ENCODE results near the gene A2M.
A peak's percentile ranks its signal among the peaks of the same experiment; 100 is the strongest.
"Not testable (repeated sequence)": the region's sequence is repeated elsewhere in the genome, so short reads cannot be mapped to it uniquely, and the experiment has no call there.

The A2M gene

DNA sequence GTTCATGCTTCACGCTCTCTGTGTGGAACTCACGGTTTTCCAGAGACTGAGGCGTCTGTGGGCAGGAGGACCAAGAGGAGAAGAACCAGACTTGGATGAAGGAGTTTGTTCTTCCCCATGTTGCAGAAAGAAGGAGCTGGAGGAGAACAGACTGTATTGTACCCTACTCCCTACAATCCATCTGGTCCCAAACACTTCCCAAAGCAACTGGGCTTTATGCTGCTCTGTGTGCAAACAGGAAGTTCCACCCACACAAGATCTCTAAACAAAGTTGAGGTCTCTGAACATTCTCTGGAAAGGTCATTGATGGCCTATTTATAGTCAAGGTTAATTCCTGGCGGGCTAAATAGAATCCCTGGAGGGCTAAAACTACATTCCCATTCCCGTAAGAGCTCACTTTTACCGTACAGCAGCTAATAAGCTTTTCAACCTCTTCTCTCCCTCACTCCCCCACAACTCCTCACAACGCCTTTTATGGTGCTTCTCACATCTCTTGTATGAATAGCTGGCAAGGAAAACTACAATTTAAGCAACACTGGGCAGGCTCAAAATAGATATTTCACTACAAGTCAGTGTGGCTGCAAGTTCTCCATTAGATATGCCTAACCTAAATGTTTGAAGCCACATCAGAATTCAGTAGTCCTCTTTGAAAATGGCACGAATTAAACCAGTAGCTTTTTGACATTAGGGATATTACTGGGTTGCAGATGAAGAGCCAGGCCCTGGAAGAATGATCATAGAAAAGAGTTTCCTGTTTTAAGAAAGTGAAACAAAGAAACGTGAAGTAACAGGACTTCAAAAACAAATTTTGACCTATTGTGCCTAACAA lies at the start of gene A2M:
Gene A2M, minus strand, starts transcription at position 189 of the 829 bp plus-strand sequence. Its CDS starts 70 bp downstream, at position 119.
- H3K4me3 Mint-ChIP-seq, result no peak within 1 kb of the TSS
- peaks cover 26% of the 10 kb centered on the region for H3K4me1 Mint-ChIP-seq (ENCODE audit: low read depth)
- H3K27ac Mint-ChIP-seq, result peak within 1 kb of the TSS; percentile 16
- no peak for DNase-seq
- no peaks in the 10 kb centered on the region for H3K27me3 Mint-ChIP-seq
- H3K36me3 Mint-ChIP-seq (ENCODE audit: low read depth), result peaks cover 2% of the 10 kb centered on the region
- no peaks in the 10 kb centered on the region for H3K9me3 Mint-ChIP-seq

DNA sequence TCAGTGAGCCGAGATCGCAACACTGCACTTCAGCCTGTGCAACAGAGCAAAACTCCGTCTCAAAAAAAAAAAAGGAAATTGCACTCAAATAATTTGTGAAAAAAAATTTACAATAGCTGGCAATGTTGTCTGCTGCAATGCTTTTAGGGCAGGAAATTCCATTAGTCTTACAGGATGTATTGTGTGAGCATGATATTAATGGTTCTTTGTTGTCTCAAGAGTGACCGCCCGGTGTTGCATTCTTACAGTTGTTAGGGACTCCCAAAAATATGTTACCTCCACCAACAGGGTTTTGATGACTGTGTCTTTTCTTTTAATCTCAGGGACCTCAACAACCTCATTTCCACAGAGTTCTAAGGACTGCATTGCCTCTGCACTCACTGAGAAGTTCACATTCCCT lies 47.7 kb upstream of the A2M start:
- Mint-ChIP-seq H3K4me3 (no peak overlapping the region), H3K27me3 (no peaks in the 10 kb centered on the region), H3K9me3 (no peaks in the 10 kb centered on the region), H3K36me3 (ENCODE audit: low read depth) (peaks cover 1% of the 10 kb centered on the region), H3K4me1 (ENCODE audit: low read depth) (no peaks in the 10 kb centered on the region), H3K27ac (no peak overlapping the region)
- no peak for DNase-seq

DNA sequence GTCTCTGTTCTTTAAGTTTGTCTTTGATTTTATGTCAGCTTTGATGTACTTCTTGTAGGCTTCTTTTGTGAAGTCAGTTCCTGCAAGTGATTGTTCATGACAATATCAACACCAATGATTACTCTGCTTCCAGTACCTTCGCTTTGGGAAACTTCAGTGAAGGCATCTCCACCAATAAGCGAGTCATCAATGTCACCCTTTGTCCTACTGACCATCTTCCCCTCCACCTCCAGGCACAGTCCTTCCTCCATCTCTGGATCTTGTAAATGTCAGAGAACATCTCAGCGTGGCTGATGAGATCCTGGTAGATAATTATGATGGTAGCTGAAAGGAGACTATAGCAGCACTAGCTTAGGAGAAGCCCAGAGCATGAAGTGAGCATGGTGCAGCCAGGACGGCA lies 40.4 kb upstream of the A2M start:
- H3K9me3 Mint-ChIP-seq, result no peaks in the 10 kb centered on the region
- no peak for DNase-seq
- H3K36me3 Mint-ChIP-seq (ENCODE audit: low read depth), result peaks cover 3% of the 10 kb centered on the region
- H3K4me1 Mint-ChIP-seq (ENCODE audit: low read depth), result no peaks in the 10 kb centered on the region
- H3K27me3 Mint-ChIP-seq, result no peaks in the 10 kb centered on the region
- no peak overlapping the region for H3K4me3 Mint-ChIP-seq
- H3K27ac Mint-ChIP-seq, result no peak overlapping the region

DNA sequence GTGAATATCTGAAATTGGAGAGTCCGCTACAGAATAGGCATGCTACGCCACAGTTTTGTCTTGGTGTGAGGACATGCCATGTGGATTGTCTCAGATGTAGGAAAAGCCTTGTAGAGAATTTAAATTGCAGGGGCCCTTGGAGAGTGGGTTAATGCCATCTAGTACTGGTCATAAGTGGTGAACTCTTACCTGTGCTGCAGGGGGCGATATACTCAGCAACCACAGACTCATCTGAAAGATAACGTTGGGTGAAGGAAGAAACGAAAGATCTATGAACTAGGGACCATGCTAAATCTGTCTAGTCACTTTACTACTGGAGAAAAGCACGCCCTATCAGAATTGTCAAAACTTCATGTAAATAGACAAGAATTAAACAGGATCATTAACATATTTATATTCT lies 33.7 kb upstream of the A2M start:
- DNase-seq, result no peak
- peaks cover 19% of the 10 kb centered on the region for H3K4me1 Mint-ChIP-seq (ENCODE audit: low read depth)
- peaks cover 11% of the 10 kb centered on the region for H3K36me3 Mint-ChIP-seq (ENCODE audit: low read depth)

DNA sequence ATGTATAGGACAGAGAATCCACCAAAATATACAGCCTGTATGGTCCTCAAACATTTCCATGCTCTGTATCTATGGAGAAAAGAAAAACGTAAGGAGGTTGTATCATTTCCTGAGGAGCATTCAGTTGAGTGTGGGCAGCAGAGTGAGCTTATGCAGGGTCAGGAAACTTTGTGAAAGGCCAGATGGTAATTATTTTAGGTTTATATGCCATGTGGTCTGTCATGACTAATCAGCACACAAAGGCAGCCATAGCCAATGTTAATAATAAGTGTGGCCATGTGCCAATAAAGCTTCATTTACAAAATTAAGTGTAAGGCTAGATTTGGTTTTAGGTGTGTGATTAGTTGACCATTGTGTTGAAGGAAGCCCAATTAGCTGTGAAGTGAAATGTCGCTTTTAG lies 33.2 kb upstream of the A2M start:
- Mint-ChIP-seq H3K27ac (no peak overlapping the region), H3K4me1 (ENCODE audit: low read depth) (peaks cover 19% of the 10 kb centered on the region), H3K27me3 (no peaks in the 10 kb centered on the region), H3K36me3 (ENCODE audit: low read depth) (peaks cover 14% of the 10 kb centered on the region), H3K4me3 (no peak overlapping the region), H3K9me3 (peaks cover 13% of the 10 kb centered on the region)
- DNase-seq, result no peak

More for the DNA sequence above, 33.7 kb upstream of the A2M start:
- Mint-ChIP-seq H3K9me3 (peaks cover 8% of the 10 kb centered on the region), H3K27ac (no peak overlapping the region), H3K27me3 (no peaks in the 10 kb centered on the region), H3K4me3 (no peak overlapping the region)

DNA sequence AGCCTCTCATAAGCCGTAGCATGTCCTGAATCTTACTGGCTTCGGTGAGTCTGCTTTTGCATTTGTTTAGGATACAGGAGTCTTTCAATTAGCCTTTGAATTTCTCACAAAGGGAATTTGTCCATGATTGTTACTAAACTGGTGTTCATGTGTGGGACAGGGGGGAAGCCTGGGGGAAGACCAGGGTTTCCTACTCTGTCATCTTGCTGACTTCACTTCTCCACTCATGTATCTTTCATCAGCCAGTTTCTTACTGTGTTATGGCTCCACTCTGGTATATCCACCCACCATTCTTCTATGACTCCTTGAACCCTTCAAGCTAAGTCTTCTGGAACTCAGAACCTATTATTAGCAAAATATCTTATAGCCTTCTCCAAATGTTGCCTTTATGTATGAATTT lies 31.7 kb upstream of the A2M start:
- Mint-ChIP-seq H3K4me3 (no peak overlapping the region), H3K36me3 (ENCODE audit: low read depth) (peaks cover 16% of the 10 kb centered on the region), H3K4me1 (ENCODE audit: low read depth) (peaks cover 19% of the 10 kb centered on the region), H3K27ac (no peak overlapping the region), H3K9me3 (peaks cover 18% of the 10 kb centered on the region), H3K27me3 (no peaks in the 10 kb centered on the region)
- DNase-seq, result no peak

DNA sequence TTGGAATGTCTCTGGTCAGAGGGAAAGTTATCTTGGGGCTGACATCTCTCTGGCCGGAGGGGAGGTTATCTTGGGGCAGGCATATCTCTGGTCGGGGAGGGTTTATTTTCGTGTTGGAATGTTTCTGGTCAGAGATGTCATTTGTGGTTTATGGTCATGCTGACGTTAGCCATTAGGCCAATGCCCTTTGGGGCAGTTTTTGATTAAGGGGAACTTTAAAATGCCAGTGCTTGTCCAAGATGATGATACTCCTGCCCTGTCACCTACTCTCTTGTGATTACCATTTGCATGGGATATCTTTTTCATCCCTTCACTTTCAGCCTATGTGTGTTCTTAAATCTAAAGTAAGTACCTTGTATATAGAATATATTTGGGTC lies 29.0 kb upstream of the A2M start:
- H3K27me3 Mint-ChIP-seq, result no peaks in the 10 kb centered on the region
- DNase-seq, result no peak
- no peak overlapping the region for H3K4me3 Mint-ChIP-seq
- peaks cover 18% of the 10 kb centered on the region for H3K9me3 Mint-ChIP-seq
- peaks cover 19% of the 10 kb centered on the region for H3K4me1 Mint-ChIP-seq (ENCODE audit: low read depth)
- peaks cover 13% of the 10 kb centered on the region for H3K36me3 Mint-ChIP-seq (ENCODE audit: low read depth)
- H3K27ac Mint-ChIP-seq, result no peak overlapping the region

DNA sequence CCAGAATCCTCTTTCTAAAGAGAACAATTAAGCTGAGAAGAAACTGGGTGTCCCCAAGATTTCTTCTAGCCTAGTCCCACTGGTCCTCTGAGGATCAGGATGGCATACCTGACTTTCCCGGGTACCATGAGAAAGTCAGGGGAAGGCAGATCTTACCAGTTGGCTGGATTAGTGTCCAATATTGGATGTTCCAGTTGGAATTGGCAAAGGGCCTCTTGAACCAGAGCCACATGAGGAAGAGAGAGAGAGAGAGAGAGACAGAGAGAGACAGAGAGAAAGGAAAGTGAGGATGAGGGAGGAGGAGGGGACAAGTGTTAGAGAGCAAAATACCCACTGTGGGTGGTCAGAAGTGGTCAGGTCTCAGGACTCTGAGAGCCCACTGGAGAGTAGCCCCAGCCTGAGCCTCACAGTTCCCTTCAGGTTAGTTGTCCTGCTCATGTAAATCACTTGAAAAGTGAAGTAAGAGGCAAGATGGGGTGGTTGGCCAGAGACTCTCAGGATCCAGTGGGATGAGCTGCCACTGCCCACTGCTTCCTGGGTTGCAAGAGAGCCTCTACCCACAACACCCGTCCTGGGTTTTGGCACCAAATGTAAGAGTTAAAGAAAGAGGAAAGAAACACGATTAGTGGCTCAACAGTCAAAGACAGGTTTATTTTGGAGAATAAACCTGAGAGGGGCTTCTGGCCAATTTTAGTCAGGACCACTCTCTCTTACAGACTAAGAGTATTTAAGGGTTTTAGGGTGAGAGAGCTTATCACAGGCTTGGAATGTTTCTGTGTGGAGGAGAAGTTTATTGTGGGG lies 28.4 kb upstream of the A2M start:
- Mint-ChIP-seq H3K27me3 (no peaks in the 10 kb centered on the region), H3K36me3 (ENCODE audit: low read depth) (peaks cover 13% of the 10 kb centered on the region), H3K27ac (no peak overlapping the region), H3K4me3 (no peak overlapping the region), H3K4me1 (ENCODE audit: low read depth) (peaks cover 19% of the 10 kb centered on the region), H3K9me3 (peaks cover 18% of the 10 kb centered on the region)
- no peak for DNase-seq

DNA sequence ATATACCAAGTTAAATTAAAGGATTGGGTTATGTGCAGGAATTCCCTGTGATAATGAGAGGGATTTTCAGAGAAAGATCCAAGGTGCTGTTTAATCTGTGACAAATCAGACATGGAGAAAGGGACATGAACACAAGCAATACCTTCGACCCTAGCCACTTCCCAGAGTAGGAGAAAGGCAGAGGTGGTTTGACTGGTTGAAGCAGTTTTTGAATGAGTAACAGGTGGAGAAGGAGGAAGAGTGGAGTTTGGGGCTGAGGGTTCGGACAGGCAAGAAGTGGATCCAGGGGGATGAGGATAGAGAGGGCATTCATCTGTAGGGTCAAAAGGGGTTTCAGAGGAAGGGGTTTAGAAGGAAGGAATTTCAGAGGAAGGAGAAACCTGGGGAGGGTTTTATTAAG lies 27.4 kb upstream of the A2M start:
- peaks cover 19% of the 10 kb centered on the region for H3K4me1 Mint-ChIP-seq (ENCODE audit: low read depth)
- no peak overlapping the region for H3K4me3 Mint-ChIP-seq
- H3K27ac Mint-ChIP-seq, result no peak overlapping the region
- DNase-seq, result no peak
- peaks cover 18% of the 10 kb centered on the region for H3K9me3 Mint-ChIP-seq
- H3K27me3 Mint-ChIP-seq, result no peaks in the 10 kb centered on the region
- peaks cover 13% of the 10 kb centered on the region for H3K36me3 Mint-ChIP-seq (ENCODE audit: low read depth)

DNA sequence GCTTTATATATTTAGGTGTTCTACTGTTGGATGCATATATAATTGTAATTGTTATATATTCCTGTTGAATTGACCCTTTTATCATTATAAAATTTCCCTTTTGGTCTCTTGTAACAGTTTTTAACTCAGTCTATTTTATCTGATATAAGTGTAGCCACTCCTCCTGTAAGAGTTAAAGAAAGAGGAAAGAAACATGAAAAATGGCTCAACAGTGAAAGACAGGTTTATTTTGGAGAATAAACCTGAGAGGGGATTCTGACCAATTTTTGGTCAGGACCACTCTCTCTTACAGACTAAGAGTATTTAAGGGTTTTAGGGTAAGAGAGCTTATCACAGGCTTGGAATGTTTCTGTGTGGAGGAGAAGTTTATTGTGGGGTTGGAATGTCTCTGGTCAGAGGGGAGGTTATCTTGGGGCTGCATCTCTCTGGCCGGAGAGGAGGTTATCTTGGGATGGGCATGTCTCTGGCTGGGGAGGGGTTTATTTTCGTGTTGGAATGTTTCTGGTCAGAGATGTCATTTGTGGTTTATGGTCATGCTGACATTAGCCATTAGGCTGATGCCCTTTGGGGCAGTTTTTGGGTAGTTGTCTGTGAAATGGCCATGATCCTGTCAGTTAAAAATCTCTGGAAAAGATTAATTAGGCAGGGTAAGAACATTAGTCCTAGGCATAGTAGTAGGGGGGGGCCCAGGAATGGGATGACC lies 24.0 kb upstream of the A2M start:
- not testable (repeated sequence) for H3K4me3 Mint-ChIP-seq; H3K4me1 Mint-ChIP-seq (ENCODE audit: low read depth); H3K27ac Mint-ChIP-seq; H3K36me3 Mint-ChIP-seq (ENCODE audit: low read depth); DNase-seq; H3K27me3 Mint-ChIP-seq
- H3K9me3 Mint-ChIP-seq, result peaks cover 13% of the 10 kb centered on the region

DNA sequence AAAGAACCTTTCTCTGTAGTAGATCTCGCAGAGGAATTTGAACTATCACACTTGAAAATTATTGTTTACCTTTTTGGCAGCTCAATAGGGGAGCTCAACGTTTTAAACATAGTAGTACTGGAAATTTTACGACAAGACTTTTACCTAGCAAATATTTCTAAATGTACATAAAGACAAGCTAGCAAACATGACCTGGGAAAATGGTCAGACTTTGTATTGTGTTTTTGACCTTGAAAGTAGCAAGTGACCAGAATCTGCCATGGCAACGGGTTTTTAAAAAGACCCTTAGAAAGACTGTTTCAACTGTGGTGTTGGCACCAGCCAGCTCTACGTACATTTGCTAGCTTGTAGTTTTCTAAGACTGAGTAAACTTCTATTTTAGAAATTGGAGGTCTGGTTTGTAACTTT lies 20.2 kb upstream of the A2M start:
- H3K9me3 Mint-ChIP-seq, result no peaks in the 10 kb centered on the region
- DNase-seq, result no peak

DNA sequence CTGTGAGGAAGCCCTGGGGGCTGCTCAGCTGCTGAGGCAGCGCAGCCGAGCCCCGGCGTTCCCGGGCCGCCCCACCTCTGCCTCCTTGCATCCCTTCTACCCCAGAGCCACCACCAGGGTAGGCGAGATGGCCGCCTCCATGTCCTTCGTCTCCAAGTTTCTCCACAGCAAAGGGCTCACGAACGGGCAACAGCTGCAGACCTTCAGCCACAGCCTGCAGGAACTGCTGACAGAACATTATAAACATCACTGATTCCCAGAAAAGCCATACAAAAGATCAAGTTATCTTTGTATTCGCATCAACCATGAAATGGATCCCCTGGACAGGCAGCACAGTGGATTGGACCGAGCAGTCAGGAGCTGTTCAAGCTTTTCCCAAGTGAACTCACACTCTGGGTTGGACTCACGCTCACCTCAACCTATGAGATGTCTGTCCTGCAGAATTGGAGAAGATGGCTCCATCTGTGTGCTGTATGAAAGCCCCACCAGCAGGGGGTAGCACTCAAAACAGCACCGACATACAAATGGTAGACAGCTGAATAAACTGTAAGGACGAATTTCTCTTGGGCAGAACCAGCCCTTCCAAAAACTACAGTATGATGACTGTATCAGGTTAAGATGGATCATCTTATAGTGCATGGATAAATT lies 19.4 kb upstream of the A2M start:
- DNase-seq, result no peak
- Mint-ChIP-seq H3K4me3 (no peak overlapping the region), H3K27ac (no peak overlapping the region), H3K36me3 (ENCODE audit: low read depth) (no peaks in the 10 kb centered on the region), H3K4me1 (ENCODE audit: low read depth) (peaks cover 2% of the 10 kb centered on the region), H3K9me3 (no peaks in the 10 kb centered on the region), H3K27me3 (no peaks in the 10 kb centered on the region)

More for the DNA sequence above, 20.2 kb upstream of the A2M start:
- no peaks in the 10 kb centered on the region for H3K27me3 Mint-ChIP-seq
- H3K36me3 Mint-ChIP-seq (ENCODE audit: low read depth), result no peaks in the 10 kb centered on the region
- no peak overlapping the region for H3K27ac Mint-ChIP-seq
- peaks cover 2% of the 10 kb centered on the region for H3K4me1 Mint-ChIP-seq (ENCODE audit: low read depth)
- no peak overlapping the region for H3K4me3 Mint-ChIP-seq

DNA sequence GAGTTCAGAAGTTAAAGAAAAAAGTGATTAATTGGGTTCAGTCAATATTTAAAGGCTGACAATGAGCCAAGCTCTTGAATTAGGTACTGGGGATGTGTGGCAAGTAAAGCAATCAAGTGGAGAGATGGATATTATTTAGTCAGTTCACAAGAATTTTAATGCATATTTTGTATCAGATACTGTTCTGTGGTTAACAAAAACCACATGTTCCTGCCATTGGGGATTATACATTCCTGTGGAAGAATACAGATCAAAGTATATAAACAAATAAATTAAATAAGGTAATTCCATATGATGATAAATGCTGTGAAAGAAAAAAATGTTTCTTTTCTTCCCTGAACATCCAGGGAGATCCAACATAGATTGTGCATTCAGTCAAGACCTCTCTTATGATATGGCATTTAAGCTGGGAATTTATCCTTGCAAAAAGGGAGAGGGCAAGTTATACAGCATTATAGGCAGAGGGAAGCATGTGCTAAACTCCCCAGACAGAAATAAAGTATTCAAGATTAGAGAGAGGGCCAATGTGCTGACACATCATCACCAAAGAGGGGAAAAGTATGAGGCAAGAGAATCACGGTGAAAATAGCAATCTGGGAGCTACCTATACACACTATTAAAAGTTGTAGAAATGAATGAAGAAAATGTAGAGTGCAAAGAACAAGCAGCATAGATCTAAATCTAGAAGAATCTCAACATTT lies 17.6 kb upstream of the A2M start:
- Mint-ChIP-seq H3K9me3 (peaks cover 2% of the 10 kb centered on the region), H3K27ac (no peak overlapping the region)
- no peak for DNase-seq

More for the DNA sequence above, 17.6 kb upstream of the A2M start:
- H3K4me3 Mint-ChIP-seq, result no peak overlapping the region
- no peaks in the 10 kb centered on the region for H3K36me3 Mint-ChIP-seq (ENCODE audit: low read depth)
- peaks cover 2% of the 10 kb centered on the region for H3K4me1 Mint-ChIP-seq (ENCODE audit: low read depth)
- H3K27me3 Mint-ChIP-seq, result no peaks in the 10 kb centered on the region
